ENCODE measurements around the gene KCNH6.

KCNH6 gene

DNA sequence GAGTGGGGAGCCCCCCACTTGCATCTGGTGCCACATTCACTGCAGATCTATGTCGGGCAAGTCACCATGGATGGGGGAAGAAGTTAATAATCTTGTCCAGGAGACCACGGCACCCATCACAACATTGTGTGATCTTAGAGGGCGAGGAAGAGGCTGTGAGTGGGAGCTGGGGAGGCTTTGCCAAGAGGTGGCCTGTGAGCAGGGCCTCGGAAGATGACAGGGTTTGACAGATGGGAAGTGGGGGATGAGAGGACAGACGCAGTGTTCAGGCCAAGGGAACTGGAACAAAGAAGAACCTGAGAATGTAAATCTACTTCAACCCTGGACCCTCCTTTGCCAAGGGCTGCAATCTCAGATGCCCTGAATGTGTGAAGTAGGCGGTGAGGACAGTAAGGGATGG, 33.9 kb upstream of the KCNH6 start:
- DNase-seq: no peak

DNA sequence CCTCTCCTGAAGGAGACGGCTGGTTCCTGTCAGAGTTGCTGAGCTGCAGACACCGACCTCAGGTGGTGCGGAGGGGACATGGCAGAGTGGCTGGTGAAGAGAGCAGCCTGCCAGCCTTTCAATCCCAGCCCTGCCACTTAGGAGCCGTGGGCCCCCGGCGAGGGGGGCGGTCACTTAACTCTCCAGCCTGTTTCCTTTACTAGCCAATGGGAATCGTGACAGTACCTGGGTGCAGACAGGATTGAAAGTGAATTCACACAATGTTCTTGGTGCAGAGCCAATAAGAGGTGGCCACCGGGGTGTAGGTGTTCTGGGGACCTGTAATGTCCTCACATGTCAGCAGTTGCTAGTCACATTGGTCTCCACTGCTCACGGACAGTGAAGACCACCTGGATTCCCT, 32.8 kb upstream of the KCNH6 start:
- DNase-seq: no peak

DNA sequence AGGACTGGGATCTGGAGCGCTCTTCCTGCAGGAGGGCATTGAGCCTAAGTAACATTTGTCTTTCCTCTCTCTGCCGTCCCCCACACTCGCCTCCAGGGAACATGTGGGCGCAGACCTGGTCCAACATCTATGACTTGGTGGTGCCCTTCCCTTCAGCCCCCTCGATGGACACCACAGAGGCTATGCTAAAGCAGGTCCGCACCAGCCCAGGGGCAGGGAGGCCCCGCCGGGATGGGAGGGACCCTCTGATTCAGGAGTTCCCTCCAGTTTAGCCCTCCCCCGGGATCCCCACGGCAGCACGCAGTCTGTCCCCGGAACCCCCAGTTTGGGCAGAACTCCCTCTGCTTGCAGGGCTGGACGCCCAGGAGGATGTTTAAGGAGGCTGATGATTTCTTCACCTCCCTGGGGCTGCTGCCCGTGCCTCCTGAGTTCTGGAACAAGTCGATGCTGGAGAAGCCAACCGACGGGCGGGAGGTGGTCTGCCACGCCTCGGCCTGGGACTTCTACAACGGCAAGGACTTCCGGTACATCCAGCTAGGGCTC, 32.2 kb upstream of the KCNH6 start:
- no peak for DNase-seq

DNA sequence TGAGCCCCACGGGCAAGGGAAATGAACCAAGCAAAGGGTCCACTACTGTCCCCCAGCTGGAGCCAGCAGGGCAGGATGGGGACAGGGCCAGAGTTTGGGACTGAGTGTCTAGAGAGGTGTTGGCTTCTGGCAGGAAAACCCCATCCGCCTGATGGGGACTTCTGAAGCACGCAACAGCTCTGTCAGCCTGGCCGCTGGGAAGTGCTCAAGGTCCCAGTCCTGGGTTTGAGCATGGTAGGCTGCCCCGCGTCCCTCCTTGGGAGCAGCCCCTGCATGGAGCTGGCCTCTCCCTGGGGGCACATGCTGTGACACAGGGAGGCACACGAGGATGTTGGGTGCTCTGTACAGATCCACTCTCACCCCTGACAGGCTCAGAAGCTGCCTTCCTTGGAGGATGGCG, 31.7 kb upstream of the KCNH6 start:
- no peak for DNase-seq

DNA sequence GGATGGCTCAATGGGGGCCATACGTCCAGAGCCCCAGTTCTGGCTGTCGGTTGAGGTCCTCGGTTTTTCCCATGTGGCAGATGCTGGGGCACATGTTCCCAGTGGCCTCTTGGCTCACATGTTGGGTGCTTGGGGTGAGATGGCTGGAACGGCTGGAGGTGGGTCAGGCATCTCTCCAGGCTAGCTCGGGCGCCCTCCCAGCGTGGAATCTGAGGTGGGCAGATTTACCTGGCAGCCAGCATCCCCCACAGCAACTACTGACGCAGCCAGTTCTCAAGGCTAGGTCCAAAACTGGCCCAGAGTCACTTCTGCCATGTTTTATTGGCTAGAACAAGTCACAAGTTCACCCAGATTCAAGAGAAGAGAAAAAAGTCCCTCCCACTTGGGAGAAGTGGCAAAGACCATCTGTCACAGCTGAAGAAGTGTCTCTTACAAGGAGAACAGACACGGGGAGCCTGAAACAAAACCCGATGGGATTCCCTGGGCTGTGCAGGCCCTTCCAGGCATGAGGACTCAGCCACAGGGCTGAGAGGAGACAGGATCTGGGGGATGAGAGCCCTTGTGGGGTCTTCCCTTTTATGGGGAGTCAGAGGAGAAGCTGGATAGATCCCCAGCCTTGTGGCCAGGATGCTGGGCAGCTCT, 31.1 kb upstream of the KCNH6 start:
- no peak for DNase-seq

DNA sequence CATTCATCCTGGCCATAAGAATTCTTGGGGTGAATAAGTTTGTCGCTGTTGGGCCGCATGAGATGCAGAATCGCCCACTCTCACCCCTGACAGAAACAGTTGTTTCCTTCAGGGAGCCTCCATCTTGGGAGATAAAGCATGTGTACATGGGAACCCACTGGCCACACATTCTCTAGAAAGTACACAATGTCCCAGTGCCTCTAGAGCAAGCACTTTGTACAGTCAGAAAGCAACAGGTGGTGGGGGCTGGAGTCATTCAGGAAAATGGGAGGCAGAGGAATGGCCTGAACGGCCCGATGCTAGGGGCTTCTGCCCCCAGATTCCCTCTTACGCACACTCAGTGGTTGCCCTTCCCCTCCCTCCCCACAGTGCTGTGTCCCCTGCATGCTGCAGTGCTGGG, 30.2 kb upstream of the KCNH6 start:
- DNase-seq: no peak

DNA sequence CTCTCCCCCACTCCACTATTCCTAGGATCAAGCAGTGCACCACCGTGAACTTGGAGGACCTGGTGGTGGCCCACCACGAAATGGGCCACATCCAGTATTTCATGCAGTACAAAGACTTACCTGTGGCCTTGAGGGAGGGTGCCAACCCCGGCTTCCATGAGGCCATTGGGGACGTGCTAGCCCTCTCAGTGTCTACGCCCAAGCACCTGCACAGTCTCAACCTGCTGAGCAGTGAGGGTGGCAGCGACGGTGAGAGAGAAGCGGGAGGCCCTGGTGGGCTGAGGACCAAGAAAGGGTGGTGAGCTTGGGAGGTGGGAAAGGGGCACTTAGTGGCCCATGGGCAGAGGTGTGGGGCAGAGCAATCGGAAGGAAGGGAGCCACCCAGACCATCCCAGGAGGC, 29.7 kb upstream of the KCNH6 start:
- no peak for DNase-seq

DNA sequence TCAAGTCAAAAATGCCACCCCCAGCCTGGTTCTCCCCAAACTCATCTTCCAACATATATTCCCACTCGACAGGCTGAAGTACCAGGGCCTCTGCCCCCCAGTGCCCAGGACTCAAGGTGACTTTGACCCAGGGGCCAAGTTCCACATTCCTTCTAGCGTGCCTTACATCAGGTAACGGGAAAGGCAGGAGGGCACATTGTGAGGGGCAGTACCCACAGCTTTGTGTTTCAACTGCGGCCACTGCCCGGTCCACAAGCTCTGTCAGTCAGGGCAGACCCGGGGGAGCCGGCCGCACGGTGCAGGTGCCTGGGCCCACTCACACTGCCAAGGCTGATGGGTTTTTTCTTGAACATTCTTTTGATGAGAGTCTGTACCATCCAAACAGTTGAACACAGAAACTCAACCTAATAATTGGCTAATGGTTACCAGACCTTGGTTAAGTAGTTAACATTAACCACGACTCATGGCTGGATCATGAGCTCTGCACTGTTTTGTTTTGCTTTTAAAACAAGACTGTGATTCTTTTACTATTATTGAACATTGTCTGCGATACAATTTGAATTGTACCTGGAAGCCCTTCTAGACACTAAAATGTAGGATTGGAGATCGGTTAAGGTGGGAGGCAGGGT, 28.7 kb upstream of the KCNH6 start:
- DNase-seq: no peak

DNA sequence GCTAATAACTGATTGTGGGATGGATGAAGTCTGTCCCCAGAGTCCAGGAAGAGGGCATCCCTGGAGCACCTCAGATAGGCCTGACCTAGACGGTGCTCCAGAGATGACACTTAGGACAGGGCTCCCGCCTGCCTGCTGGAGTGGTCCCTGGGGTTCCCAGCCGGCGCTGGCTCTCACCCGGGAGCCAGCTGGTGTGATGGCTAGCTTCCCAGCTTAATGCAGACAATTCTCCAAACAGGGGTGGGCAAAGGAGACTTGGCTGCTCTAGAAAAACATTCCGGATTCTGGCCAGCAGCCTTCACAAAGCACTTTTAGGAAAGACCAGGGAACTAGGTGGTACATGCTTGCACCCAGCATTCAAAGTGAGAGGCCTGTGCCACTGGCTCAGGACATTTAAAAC, 27.7 kb upstream of the KCNH6 start:
- no peak for DNase-seq

DNA sequence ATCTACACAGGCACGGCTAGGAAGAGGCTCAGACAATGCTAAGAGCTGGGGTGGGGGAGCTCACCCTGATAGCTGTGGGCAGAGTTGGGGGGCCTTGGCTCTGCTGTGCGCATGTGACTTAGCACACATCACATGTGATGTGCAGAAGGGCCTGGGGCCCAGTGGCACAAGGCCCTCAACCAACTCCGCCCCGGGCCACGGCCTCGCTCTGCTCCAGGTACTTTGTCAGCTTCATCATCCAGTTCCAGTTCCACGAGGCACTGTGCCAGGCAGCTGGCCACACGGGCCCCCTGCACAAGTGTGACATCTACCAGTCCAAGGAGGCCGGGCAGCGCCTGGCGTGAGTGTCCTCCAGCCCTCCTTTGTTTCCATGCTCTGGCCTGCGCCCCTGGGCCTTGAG, 27.0 kb upstream of the KCNH6 start:
- no peak for DNase-seq

DNA sequence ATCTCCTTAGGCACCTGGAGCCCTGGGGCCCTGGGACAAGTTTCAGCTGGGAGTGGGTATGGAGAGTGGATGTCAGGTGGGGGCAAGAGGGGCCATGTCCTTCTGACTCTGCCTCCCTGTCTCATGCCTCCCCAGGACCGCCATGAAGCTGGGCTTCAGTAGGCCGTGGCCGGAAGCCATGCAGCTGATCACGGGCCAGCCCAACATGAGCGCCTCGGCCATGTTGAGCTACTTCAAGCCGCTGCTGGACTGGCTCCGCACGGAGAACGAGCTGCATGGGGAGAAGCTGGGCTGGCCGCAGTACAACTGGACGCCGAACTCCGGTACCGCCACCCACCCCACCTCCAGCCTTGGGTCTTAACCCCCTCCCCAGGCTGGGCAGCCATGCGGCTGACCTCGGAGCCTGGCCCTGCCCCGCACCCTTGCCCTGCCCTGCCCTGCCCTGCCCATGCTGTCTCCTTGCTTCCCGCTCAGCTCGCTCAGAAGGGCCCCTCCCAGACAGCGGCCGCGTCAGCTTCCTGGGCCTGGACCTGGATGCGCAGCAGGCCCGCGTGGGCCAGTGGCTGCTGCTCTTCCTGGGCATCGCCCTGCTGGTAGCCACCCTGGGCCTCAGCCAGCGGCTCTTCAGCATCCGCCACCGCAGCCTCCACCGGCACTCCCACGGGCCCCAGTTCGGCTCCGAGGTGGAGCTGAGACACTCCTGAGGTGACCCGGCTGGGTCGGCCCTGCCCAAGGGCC, 26.3 kb upstream of the KCNH6 start:
- DNase-seq: no peak

DNA sequence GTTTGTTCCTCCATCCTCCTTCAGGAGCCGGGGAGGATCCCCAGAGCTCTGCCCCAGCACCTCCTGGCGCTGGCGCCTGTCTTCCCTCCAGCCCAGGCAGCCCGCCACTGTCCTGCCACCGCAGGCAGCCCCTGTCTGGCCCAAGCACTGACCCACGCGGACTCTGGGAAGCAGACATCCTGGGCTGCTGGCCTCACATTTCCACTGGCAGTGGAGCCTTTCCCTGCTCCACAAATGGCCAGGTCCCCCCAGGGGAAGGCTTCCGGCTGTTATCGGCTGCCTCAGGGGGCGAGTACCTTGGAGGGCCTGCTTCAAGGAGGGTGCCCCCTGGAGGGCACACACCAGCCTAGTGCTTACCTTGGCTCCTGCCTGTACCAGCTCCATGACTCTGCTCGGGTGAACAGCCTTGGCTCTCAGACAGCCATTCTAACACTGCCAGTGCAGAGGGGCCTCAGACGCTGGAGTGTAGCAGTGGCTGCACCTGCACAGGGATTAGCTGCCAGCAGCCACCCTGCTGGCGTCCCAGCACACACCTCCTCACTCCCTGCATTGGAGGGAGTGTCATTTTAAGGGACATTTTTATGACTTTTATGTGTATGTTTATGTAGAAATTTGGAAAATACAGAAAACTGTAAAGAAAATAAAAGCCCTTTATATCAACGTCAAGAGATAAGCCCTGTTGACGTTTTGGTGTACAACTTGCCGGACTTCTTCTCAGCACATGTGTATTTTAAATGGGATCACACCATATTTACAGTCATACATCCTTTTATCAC, 25.3 kb upstream of the KCNH6 start:
- DNase-seq: no peak

DNA sequence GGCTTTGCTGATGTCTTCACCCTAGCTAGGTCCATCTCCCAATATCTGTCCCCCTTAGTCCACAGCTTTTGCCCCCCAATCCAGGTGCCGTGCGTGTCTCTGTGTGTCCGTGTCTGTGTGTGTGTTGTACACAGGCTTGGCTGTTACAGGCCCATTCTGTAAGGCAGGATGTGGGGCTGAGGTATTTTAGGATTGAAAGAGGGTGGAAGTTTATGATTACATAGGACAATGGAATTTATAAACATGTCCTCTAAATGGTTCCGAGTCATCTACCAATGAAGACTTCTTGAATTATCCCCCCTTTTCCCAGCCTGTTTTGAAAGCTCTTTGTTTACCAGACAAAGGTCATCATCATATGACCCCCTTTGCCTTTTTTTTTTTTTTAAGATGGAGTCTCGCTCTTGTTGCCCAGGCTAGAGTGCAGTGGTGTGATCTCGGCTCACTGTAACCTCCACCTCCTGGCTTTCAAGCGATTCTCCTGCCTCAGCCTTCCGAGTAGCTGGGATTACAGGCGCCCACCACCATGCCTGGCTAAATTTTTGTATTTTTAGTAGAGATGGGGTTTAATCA, 24.4 kb upstream of the KCNH6 start:
- DNase-seq: no peak

DNA sequence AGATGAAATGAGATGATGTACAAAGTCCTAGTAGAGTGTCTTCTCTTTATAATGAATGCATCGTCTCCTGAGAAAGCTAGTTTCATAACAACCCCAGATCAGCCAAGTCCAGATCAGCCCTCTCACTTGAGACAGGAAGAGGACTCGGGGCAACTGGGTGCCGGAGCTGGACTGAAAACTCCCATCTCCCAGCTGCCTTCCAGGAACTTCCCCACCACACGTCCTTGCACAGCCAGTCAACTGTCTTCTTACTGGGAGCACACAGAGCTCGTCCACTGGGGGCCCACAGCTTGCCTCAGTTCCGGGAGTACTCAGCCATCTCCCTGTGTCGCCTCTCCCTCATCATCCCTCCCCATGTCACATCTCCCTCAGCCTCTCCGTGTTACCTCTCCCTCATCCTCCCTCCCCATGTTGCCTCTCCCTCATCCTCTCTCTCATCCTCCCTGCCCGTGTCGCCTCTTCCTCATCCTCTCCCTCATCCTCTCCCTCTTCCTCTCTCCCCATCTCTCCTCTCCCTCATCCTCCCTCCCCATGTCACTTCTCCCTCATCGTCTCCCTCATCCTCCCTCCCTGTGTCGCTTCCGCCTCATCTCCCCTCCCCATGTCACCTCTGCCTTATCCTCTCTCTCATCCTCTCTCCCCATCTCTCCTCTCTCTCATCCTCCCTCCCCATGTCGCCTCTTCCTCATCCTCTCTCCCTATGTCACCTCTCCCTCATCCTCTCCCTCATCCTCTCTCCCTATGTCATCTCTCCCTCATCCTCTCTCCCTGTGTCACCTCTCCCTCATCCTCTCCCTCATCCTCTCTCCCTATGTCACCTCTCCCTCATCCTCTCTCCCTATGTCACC, 22.4 kb upstream of the KCNH6 start:
- no peak for DNase-seq

DNA sequence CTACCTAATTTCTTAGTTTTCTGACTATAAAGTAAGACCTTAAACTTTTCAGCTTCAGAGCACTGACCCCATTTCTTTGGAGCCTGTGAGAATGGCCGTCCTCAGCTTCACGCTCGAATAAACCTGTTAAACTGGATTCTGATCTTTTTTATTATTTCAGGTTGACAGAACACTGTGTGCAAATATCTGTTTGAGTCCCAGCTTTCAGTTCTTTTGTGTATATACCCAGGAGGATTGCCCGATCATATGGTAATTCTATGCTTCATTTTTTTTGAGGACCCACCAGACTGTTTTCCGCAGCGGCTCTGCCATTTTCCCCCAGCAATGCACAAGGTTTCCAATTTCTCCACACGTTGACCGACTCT, 19.8 kb upstream of the KCNH6 start:
- DNase-seq: no peak

DNA sequence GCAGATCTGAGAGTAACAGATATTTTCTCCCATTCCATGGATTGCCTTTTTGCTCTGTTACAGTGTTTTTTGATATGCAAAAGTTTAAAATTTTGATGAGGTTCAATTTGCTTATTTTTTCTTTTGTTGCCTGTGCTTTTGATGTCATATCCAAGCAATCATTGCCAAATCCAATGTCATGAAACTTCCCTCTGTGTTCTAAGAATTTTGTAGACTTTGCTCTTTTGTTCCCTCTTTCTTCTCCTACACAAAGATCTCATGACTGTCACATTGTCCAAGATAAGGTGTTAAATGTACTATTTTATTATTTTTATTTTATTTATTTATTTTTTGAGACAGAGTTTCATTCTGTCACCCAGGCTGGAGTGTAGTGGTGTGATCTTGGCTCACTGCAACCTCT, 18.9 kb upstream of the KCNH6 start:
- no peak for DNase-seq

DNA sequence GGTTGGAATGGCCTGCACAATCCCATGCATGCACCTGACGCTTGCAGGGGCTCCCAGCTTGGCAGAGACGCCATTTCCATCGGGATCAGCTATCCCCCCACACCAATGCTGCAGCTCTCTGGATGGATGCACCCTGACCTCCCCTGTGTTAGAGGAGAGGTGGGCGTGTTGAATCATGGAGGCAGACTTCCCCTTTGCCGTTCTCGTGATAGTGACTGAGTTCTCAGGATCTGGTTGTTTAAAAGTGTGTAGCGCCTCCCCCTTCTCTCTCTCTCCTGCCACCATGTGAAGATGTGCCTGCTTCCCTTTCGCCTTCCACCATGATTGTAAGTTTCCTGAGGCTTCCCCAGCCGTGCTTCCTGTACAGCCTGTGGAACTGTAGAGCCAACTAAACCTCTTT, 17.8 kb upstream of the KCNH6 start:
- no peak for DNase-seq

DNA sequence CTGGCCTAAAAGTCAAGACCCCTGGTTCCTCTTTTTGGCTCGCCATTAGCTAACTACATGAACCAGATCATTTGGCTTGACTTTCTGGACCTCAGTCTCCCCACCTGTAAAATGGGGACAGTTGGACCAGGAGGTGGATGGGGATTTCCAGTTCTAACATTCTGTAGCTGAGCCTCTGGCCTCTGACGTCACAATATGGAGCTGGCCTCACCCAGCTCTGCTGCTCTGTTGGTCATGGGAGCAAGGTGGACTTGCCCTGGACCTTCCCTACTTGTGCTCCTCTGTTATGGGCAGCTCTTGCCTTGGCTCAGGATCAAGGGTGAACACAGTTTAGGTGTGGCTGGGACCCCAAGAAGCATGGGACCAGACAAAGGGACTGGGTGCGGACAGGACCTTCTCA, 16.5 kb upstream of the KCNH6 start:
- DNase-seq: no peak

DNA sequence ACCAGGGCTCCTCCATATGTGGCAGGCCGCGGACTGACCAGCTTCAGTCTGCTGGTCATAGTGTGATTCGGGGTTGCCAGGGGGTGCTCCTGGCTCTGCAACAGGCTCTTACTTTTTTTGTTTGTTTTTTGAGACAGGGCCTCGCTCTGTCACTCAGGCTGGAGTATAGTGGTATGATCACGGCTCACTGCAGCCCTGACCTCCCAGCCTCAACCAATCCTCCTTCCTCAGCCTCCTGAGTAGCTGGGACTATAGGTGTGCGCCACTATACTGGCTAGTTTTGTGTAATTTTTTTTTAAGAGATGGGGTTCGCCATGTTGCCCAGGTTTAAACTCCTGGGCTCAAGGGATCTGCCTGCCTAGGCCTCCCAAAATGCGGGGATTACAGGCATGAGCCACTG, 11.8 kb upstream of the KCNH6 start:
- DNase-seq: no peak

DNA sequence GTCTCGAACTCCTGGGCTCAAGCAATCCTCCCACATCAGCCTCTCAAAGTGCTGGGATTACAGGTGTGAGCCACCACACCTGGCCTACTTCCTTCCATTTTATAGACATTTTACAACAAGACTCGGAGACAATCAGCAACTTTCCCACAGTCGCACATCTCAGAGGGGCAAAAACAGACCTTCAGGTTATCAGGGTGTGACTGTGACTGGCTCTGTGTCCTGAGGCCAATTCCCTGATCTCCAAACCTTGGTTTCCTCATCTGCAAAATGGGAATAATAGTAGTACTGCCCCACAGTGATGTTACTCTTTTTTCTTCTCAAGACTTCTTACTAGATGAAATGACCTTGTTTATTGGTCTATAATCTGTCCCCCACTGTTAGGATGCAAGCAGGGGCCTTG, 10.8 kb upstream of the KCNH6 start:
- DNase-seq: no peak

DNA sequence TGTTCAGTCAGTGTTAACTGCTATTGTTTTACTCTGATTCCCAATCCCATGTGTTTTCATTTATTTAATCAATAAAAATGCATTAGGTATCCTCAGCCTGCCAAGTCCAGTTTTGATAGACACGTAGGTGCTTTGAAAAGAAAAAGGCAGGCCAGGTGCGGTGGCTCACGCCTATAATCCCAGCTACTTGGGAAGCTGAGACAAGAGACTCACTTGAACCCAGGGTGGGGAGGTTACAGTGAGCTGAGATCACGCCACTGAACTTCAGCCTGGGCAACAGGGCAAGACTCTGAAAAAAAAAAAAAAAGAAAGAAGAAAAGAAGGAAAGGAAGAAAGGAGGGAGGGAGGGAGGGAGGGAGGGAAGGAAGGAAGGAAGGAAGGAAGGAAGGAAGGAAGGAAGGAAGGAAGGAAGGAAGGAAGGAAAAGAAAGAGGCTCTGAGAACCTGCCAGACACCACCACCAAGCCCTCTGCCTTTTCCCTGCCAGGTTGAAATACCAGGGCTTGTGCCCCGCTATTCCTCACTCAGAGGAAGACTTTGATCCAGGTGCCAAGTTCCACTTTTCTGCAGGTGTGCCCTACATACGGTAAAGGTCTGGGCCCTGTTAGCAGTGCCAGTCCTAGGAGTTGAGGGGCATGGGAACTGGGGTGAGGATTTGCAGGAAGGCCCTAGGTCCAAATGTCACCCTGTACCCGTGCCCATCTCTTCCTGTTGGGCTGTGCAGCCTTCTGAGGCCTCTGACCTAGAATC, 10.1 kb upstream of the KCNH6 start:
- no peak for DNase-seq

DNA sequence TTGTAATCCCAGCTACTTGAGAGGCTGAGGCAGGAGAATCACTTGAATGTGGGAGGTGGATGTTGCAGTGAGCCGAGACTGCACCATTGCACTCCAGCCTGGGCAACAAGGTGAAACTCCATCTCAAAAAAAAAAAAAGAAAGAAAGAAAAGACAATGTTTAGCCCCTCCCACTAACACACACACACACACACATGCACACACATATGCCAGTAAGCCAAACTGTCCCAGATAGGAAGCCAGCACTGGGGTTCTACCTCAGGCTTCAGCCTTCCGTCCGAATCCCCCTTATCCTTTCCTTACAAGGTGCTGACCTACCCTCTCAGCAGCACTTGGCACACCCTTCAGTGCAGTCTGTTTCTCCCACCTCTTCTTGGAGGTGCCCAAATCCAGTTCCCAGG, 8.7 kb upstream of the KCNH6 start:
- DNase-seq: no peak
